ENCODE data around the gene CAMK2D.
"Not testable (repeated sequence)": the region's sequence is repeated elsewhere in the genome, so short reads cannot be mapped to it uniquely, and the experiment has no call there.

DNA sequence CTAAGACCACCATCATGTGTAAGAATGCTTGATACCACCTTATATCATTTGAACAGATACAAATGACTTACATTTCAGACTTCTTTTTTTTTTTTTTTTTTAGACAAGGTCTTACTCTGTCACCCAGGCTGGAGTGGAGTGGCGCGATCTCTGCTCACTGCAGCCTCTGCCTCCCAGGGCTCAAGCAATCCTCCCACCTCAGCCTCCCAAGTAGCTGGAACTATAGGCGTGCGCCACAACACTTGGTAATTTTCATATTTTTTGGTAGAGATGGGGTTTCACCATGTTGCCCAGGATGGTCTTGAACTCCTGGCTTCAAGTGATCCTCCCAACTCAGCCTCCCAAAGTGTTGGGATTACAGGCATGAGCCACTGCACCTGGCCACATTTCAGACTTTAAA lies 76.4 kb downstream of the CAMK2D start:
- TF ChIP-seq, protein P1, sequence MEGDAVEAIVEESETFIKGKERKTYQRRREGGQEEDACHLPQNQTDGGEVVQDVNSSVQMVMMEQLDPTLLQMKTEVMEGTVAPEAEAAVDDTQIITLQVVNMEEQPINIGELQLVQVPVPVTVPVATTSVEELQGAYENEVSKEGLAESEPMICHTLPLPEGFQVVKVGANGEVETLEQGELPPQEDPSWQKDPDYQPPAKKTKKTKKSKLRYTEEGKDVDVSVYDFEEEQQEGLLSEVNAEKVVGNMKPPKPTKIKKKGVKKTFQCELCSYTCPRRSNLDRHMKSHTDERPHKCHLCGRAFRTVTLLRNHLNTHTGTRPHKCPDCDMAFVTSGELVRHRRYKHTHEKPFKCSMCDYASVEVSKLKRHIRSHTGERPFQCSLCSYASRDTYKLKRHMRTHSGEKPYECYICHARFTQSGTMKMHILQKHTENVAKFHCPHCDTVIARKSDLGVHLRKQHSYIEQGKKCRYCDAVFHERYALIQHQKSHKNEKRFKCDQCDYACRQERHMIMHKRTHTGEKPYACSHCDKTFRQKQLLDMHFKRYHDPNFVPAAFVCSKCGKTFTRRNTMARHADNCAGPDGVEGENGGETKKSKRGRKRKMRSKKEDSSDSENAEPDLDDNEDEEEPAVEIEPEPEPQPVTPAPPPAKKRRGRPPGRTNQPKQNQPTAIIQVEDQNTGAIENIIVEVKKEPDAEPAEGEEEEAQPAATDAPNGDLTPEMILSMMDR (IDR thresholded peaks at IDR 0.05): not testable (repeated sequence)
- TF ChIP-seq POLR2A, POLR2AphosphoS5, EP300 (IDR thresholded peaks at IDR 0.05): not testable (repeated sequence)
